ENCODE measurements around the gene BTNL8. TPM values are rescaled to one million over a fixed set of nuclear protein-coding genes. Genes with fewer than 3 reads are reported as not detected.

The BTNL8 gene
- total RNA-seq, 1 donor from 2014 or later, result not detected

- Histone ChIP-seq H3K4me3 (ENCODE audit: insufficient read depth, low read depth, low read length) (no peak overlapping the region), H3K79me2 (ENCODE audit: insufficient read depth, low read length) (no peaks in the 10 kb centered on the region), H3K27me3 (ENCODE audit: insufficient read depth, low read length) (no peaks in the 10 kb centered on the region), H3K4me2 (ENCODE audit: low read length) (no peak overlapping the region), H4K20me1 (ENCODE audit: insufficient read depth, low read length) (no peaks in the 10 kb centered on the region), H2AFZ (ENCODE audit: low read depth, low read length) (no peak overlapping the region), H3K27ac (ENCODE audit: low read depth, low read length) (no peak overlapping the region), H3K9ac (ENCODE audit: low read length) (no peak overlapping the region), H3K9me3 (ENCODE audit: insufficient read depth, low read depth, low read length) (no peaks in the 10 kb centered on the region), H3K36me3 (ENCODE audit: insufficient read depth, low read length) (no peaks in the 10 kb centered on the region), H3K4me1 (ENCODE audit: insufficient read depth, low read length) (no peaks in the 10 kb centered on the region)
- H3K9me3 Mint-ChIP-seq (ENCODE audit: unreplicated experiment), result peaks cover 5% of the 10 kb centered on the region
- no peak overlapping the region for H3K27ac Mint-ChIP-seq (ENCODE audit: unreplicated experiment)
- peaks cover 7% of the 10 kb centered on the region for H3K4me1 Mint-ChIP-seq (ENCODE audit: low read depth, unreplicated experiment)
- TF ChIP-seq CTCF (IDR thresholded peaks at IDR 0.05; ENCODE audit: insufficient read depth, low read depth, low read length) (no peak), EZH2 (IDR thresholded peaks at IDR 0.05; ENCODE audit: insufficient read depth, low read length) (no peak)
- FAIRE-seq (no peak), DNase-seq (ENCODE audit: low read depth) (no peak)
- H3K27me3 Mint-ChIP-seq (ENCODE audit: low read depth, unreplicated experiment), result peaks cover 2% of the 10 kb centered on the region
- no peak overlapping the region for H3K4me3 Mint-ChIP-seq (ENCODE audit: unreplicated experiment)
- no peaks in the 10 kb centered on the region for H3K36me3 Mint-ChIP-seq (ENCODE audit: low read depth, unreplicated experiment)
These were observed 10.2 kb downstream of the BTNL8 start for GRCh38 chr5:180908998-180909731.

- Histone ChIP-seq H3K27ac (ENCODE audit: low read depth, low read length) (no peak overlapping the region), H3K4me2 (ENCODE audit: low read length) (no peak overlapping the region), H3K79me2 (ENCODE audit: insufficient read depth, low read length) (no peaks in the 10 kb centered on the region), H3K4me1 (ENCODE audit: insufficient read depth, low read length) (no peaks in the 10 kb centered on the region), H3K4me3 (ENCODE audit: insufficient read depth, low read depth, low read length) (no peak overlapping the region), H4K20me1 (ENCODE audit: insufficient read depth, low read length) (no peaks in the 10 kb centered on the region), H3K36me3 (ENCODE audit: insufficient read depth, low read length) (no peaks in the 10 kb centered on the region), H3K9ac (ENCODE audit: low read length) (no peak overlapping the region), H3K9me3 (ENCODE audit: insufficient read depth, low read depth, low read length) (no peaks in the 10 kb centered on the region), H3K27me3 (ENCODE audit: insufficient read depth, low read length) (no peaks in the 10 kb centered on the region), H2AFZ (ENCODE audit: low read depth, low read length) (no peak overlapping the region)
- peaks cover 2% of the 10 kb centered on the region for H3K27me3 Mint-ChIP-seq (ENCODE audit: low read depth, unreplicated experiment)
- no peak overlapping the region for H3K27ac Mint-ChIP-seq (ENCODE audit: unreplicated experiment)
- peaks cover 7% of the 10 kb centered on the region for H3K4me1 Mint-ChIP-seq (ENCODE audit: low read depth, unreplicated experiment)
- no peak overlapping the region for H3K4me3 Mint-ChIP-seq (ENCODE audit: unreplicated experiment)
- DNase-seq (ENCODE audit: low read depth), result no peak
- no peak for FAIRE-seq
- peaks cover 5% of the 10 kb centered on the region for H3K9me3 Mint-ChIP-seq (ENCODE audit: unreplicated experiment)
- no peaks in the 10 kb centered on the region for H3K36me3 Mint-ChIP-seq (ENCODE audit: low read depth, unreplicated experiment)
- no peak for TF ChIP-seq CTCF (IDR thresholded peaks at IDR 0.05; ENCODE audit: insufficient read depth, low read depth, low read length)
- no peak for TF ChIP-seq EZH2 (IDR thresholded peaks at IDR 0.05; ENCODE audit: insufficient read depth, low read length)
These were observed 10.8 kb downstream of the BTNL8 start for GRCh38 chr5:180909782-180910181.

GRCh38 chr5:180910182-180910581, 11.2 kb downstream of the BTNL8 start:
- H3K4me3 ChIP-seq (ENCODE audit: insufficient read depth, low read depth, low read length), result no peak overlapping the region

More at GRCh38 chr5:180910182-180910581, 11.2 kb downstream of the BTNL8 start:
- TF ChIP-seq CTCF (IDR thresholded peaks at IDR 0.05; ENCODE audit: insufficient read depth, low read depth, low read length), result no peak
- H3K36me3 Mint-ChIP-seq (ENCODE audit: low read depth, unreplicated experiment), result no peaks in the 10 kb centered on the region
- H3K9me3 Mint-ChIP-seq (ENCODE audit: unreplicated experiment), result peaks cover 5% of the 10 kb centered on the region
- no peak overlapping the region for H3K4me3 Mint-ChIP-seq (ENCODE audit: unreplicated experiment)
- Histone ChIP-seq H3K27me3 (ENCODE audit: insufficient read depth, low read length) (no peaks in the 10 kb centered on the region), H3K36me3 (ENCODE audit: insufficient read depth, low read length) (no peaks in the 10 kb centered on the region), H2AFZ (ENCODE audit: low read depth, low read length) (no peak overlapping the region), H3K9me3 (ENCODE audit: insufficient read depth, low read depth, low read length) (peaks cover 2% of the 10 kb centered on the region), H3K79me2 (ENCODE audit: insufficient read depth, low read length) (no peaks in the 10 kb centered on the region), H3K9ac (ENCODE audit: low read length) (no peak overlapping the region), H3K4me2 (ENCODE audit: low read length) (no peak overlapping the region), H4K20me1 (ENCODE audit: insufficient read depth, low read length) (no peaks in the 10 kb centered on the region), H3K4me1 (ENCODE audit: insufficient read depth, low read length) (no peaks in the 10 kb centered on the region), H3K27ac (ENCODE audit: low read depth, low read length) (no peak overlapping the region)
- DNase-seq (ENCODE audit: low read depth) (no peak), FAIRE-seq (no peak)
- H3K4me1 Mint-ChIP-seq (ENCODE audit: low read depth, unreplicated experiment), result peaks cover 7% of the 10 kb centered on the region
- no peak overlapping the region for H3K27ac Mint-ChIP-seq (ENCODE audit: unreplicated experiment)
- H3K27me3 Mint-ChIP-seq (ENCODE audit: low read depth, unreplicated experiment), result peaks cover 2% of the 10 kb centered on the region
